IMR-90 (cell line): ENCODE measurements around the gene CORO1C. TPM values are rescaled to one million over a fixed set of nuclear protein-coding genes. Genes with fewer than 3 reads are reported as not detected.

Experiments
- ATAC-seq: fragments of 200-7000 bp; cut with Tn5 transposase; 2 replicates; pipeline ENCODE4 v1.9.1; 2020; ENCODE audit warnings: low read depth, mild to moderate bottlenecking, moderate library complexity
- BruUV-seq: library from RNA; stranded (reverse); fragments of 400-500 nt; replicated peaks from 2 replicates; lab custom pipeline; 2021; lab: Mats Ljungman, UMichigan
- CTCF ChIA-PET: fragments of 300-600 bp; formaldehyde crosslinking; extraction: SDS; loops from one replicate; lab custom pipeline; 2021; ENCODE audit warnings: antibody characterized with exemption; lab: Yijun Ruan, JAX
- POLR2A ChIA-PET: fragments of 300-600 bp; sonication (Branson Sonifier 250); formaldehyde crosslinking; loops from one replicate; lab custom pipeline; 2022; ENCODE audit warnings: antibody characterized with exemption; ENCODE audit not compliant: unreplicated experiment; lab: Charles Lee
- DNase-seq: peaks from one replicate; pipeline ENCODE4 v3.0.0; 2013
- H2AFZ ChIP-seq: replicated peaks from 2 replicates; pipeline ENCODE3; 2013; ENCODE audit warnings: low read length, mild to moderate bottlenecking; ENCODE audit not compliant: poor library complexity
- H2AK5ac ChIP-seq: 2 replicates; pipeline ENCODE4 v1.6.1; 2013; ENCODE audit warnings: low read depth, low read length, inconsistent platforms
- H2AK9ac ChIP-seq: replicated peaks from 2 replicates; pipeline ENCODE3; 2013; ENCODE audit warnings: mild to moderate bottlenecking, low read depth, low read length, moderate library complexity; ENCODE audit not compliant: poor library complexity
- H2BK120ac ChIP-seq: 2 replicates; pipeline ENCODE4 v1.6.1; 2013; ENCODE audit warnings: low read depth, low read length, inconsistent platforms
- H2BK15ac ChIP-seq: 3 replicates; pipeline ENCODE4 v1.6.1; 2013; ENCODE audit warnings: low read depth, low read length, inconsistent platforms
- H2BK20ac ChIP-seq: 2 replicates; pipeline ENCODE4 v1.6.1; 2013; ENCODE audit warnings: low read depth, mild to moderate bottlenecking, inconsistent platforms, low read length, moderate library complexity
- H2BK5ac ChIP-seq: 2 replicates; pipeline ENCODE4 v1.6.1; 2013; ENCODE audit warnings: mild to moderate bottlenecking, low read depth, low read length, inconsistent platforms; ENCODE audit not compliant: poor library complexity, severe bottlenecking
- H3K14ac ChIP-seq: replicated peaks from 2 replicates; pipeline ENCODE4 v1.6.1; 2013; ENCODE audit warnings: low read depth, low read length, inconsistent platforms
- H3K18ac ChIP-seq: 2 replicates; pipeline ENCODE4 v1.6.1; 2013; ENCODE audit warnings: low read depth, low read length, control low read depth
- H3K23ac ChIP-seq: 2 replicates; pipeline ENCODE4 v1.6.1; 2013; ENCODE audit warnings: low read depth, low read length, inconsistent platforms
- H3K27ac ChIP-seq: 2 replicates; pipeline ENCODE4 v1.5.1; 2013; ENCODE audit warnings: mild to moderate bottlenecking, control low read depth, low read length; ENCODE audit not compliant: insufficient read depth
- H3K27me3 ChIP-seq: 2 replicates; pipeline ENCODE4 v1.6.1; 2013; ENCODE audit warnings: low read length; ENCODE audit not compliant: control insufficient read depth, insufficient read depth
- H3K36me3 ChIP-seq: 2 replicates; pipeline ENCODE4 v1.6.1; 2013; ENCODE audit warnings: low read length, mixed read lengths; ENCODE audit not compliant: control insufficient read depth, insufficient read depth
- H3K4ac ChIP-seq: 2 replicates; pipeline ENCODE4 v1.6.1; 2013; ENCODE audit warnings: low read depth, low read length, inconsistent platforms
- H3K4me1 ChIP-seq: 2 replicates; pipeline ENCODE4 v1.6.1; 2013; ENCODE audit warnings: low read length, mixed read lengths; ENCODE audit not compliant: control insufficient read depth, insufficient read depth
- H3K4me2 ChIP-seq: 2 replicates; pipeline ENCODE4 v1.6.1; 2013; ENCODE audit warnings: low read depth, mild to moderate bottlenecking, control low read depth, low read length, moderate library complexity
- H3K4me3 ChIP-seq: 2 replicates; pipeline ENCODE4 v1.5.1; 2013; ENCODE audit warnings: low read depth, mild to moderate bottlenecking, control low read depth, low read length, moderate library complexity; ENCODE audit not compliant: insufficient read depth
- H3K56ac ChIP-seq: 2 replicates; pipeline ENCODE4 v1.6.1; 2013; ENCODE audit warnings: low read length, inconsistent platforms; ENCODE audit not compliant: insufficient read depth; ENCODE audit errors: extremely low read depth
- H3K79me1 ChIP-seq, 2 experiments: 2 replicates each; pipeline ENCODE4 v1.6.1; 2013; ENCODE audit warnings: low read length in 2 of 2, inconsistent platforms in 1 of 2, low read depth in 1 of 2
- H3K9ac ChIP-seq: 2 replicates; pipeline ENCODE4 v1.6.1; 2013; ENCODE audit warnings: low read depth, low read length, control low read depth
- H3K9me1 ChIP-seq: 2 replicates; pipeline ENCODE4 v1.6.1; 2013; ENCODE audit warnings: low read length, inconsistent platforms; ENCODE audit not compliant: insufficient read depth
- H3K9me3 ChIP-seq: 2 replicates; pipeline ENCODE4 v1.6.1; 2013; ENCODE audit warnings: low read length; ENCODE audit not compliant: control insufficient read depth, insufficient read depth
- H4K20me1 ChIP-seq: 2 replicates; pipeline ENCODE4 v1.6.1; 2013; ENCODE audit warnings: low read length, inconsistent platforms; ENCODE audit not compliant: insufficient read depth
- H4K5ac ChIP-seq: 2 replicates; pipeline ENCODE4 v1.6.1; 2013; ENCODE audit warnings: mild to moderate bottlenecking, low read depth, low read length, control low read depth
- H4K8ac ChIP-seq, 2 experiments: 2 replicates each; pipeline ENCODE4 v1.6.1; 2013; ENCODE audit warnings: low read depth in 2 of 2, low read length in 2 of 2, control low read depth in 1 of 2, inconsistent platforms in 1 of 2
- H4K91ac ChIP-seq: 2 replicates; pipeline ENCODE4 v1.6.1; 2013; ENCODE audit warnings: low read depth, low read length, inconsistent platforms; ENCODE audit not compliant: insufficient read depth
- BHLHE40 ChIP-seq: fragments of 150-350 bp; IDR thresholded peaks from 2 replicates; pipeline ENCODE4 v1.6.1; 2016; ENCODE audit warnings: mild to moderate bottlenecking, low read depth, low read length
- CHD1 ChIP-seq: IDR thresholded peaks from 2 replicates; pipeline ENCODE4 v1.6.1; 2012; ENCODE audit warnings: low read depth, low read length, improper control_type of control experiment
- ELK1 ChIP-seq: fragments of 150-350 bp; IDR thresholded peaks from 2 replicates; pipeline ENCODE4 v1.6.1; 2016; ENCODE audit warnings: low read depth, mild to moderate bottlenecking, low read length, moderate library complexity, borderline replicate concordance
- FOS ChIP-seq: fragments of 150-350 bp; IDR thresholded peaks from 2 replicates; pipeline ENCODE4 v1.6.1; 2016; ENCODE audit warnings: low read depth, low read length
- MXI1 ChIP-seq: IDR thresholded peaks from 2 replicates; pipeline ENCODE4 v1.6.1; 2012; ENCODE audit warnings: low read depth, mild to moderate bottlenecking, low read length, moderate library complexity, borderline replicate concordance
- NFE2L2 ChIP-seq: fragments of 150-350 bp; IDR thresholded peaks from 2 replicates; pipeline ENCODE4 v1.6.1; 2016; ENCODE audit warnings: low read depth, mild to moderate bottlenecking, low read length
- POLR2A ChIP-seq: IDR thresholded peaks from 2 replicates; pipeline ENCODE4 v1.6.1; 2012; ENCODE audit warnings: mild to moderate bottlenecking, low read depth, low read length
- RCOR1 ChIP-seq: IDR thresholded peaks from 2 replicates; pipeline ENCODE4 v1.6.1; 2012; ENCODE audit warnings: mild to moderate bottlenecking, low read length, improper control_type of control experiment; ENCODE audit not compliant: insufficient replicate concordance
- USF2 ChIP-seq: fragments of 150-350 bp; IDR thresholded peaks from 2 replicates; pipeline ENCODE4 v1.6.1; 2017; ENCODE audit warnings: mild to moderate bottlenecking, antibody characterized with exemption, low read length, low read depth
- WGBS, 2 experiments: methylation state at CpG; one replicate each; pipeline versions ENCODE4 v1.1.5 to v1.1.7; 2013; ENCODE audit warnings: missing lambda C conversion rate in 2 of 2; ENCODE audit not compliant: insufficient read length in 1 of 2; ENCODE audit errors: extremely low coverage in 2 of 2; 5-methylcytosine and 5-hydroxymethylcytosine counted together
- dilution Hi-C: fragments of 300-500 bp; cut with HindIII; formaldehyde crosslinking; loops from one replicate; pipeline ENCODE4 v1.14.3; 2018; ENCODE audit warnings: low sequenced_read_pairs; ENCODE audit not compliant: unreplicated experiment
- in situ Hi-C: fragments of 300-500 bp; cut with MboI; formaldehyde crosslinking; loops from 3 replicates; pipeline ENCODE4 v1.14.3; 2019; ENCODE audit warnings: low sequenced_read_pairs, inconsistent platforms, mixed read lengths
- intact Hi-C: fragments of 100-400 bp; cut with micrococcal nuclease; formaldehyde crosslinking; loops from 2 replicates; pipeline ENCODE4 v1.10.0; 2022
- polyA plus RNA-seq, 3 experiments: library from polyadenylated mRNA; depleted of rRNA; stranded (reverse); fragments of >200 nt; gene quantifications; 2 replicates each; pipeline ENCODE4 v1.2.3, GENCODE V29; 2012; ENCODE audit warnings: low replicate concordance in 1 of 3
- total RNA-seq: library from RNA; depleted of rRNA; stranded (reverse); fragments of >200 nt; gene quantifications from 2 replicates; pipeline ENCODE4 v1.2.3, GENCODE V29; 2012

Gene CORO1C
- total and polyA plus RNA-seq, 2 of the 4 experiments (the other 2 are of a cell fraction) = 675 to 1,100 TPM

GRCh38 chr12:108657130-108657745 is 74.1 kb downstream of the CORO1C start:
- no peak overlapping the region for H2BK120ac ChIP-seq
- H3K4me1 ChIP-seq = peaks cover 11% of the 10 kb centered on the region
- peaks cover 49% of the 10 kb centered on the region for H4K20me1 ChIP-seq
- H2AK5ac ChIP-seq = no peak overlapping the region
- H2BK20ac ChIP-seq = no peak overlapping the region
- dilution Hi-C loops (no loop called here), intact Hi-C loops (no loop called here), in situ Hi-C loops (no loop called here)
- H2AFZ ChIP-seq = no peak overlapping the region
- no peak overlapping the region for H4K8ac ChIP-seq
- no peak overlapping the region for H3K4me2 ChIP-seq
- no peaks in the 10 kb centered on the region for H3K9me3 ChIP-seq
- H3K27ac ChIP-seq = peak overlapping the region; percentile 7; the same call in 1 of the 2 replicates
- ATAC-seq (no peak), DNase-seq (no peak)
- H3K36me3 ChIP-seq = peaks cover 43% of the 10 kb centered on the region
- no peak overlapping the region for H2BK15ac ChIP-seq
- H3K9ac ChIP-seq = no peak overlapping the region
- 100% methylated on average over 1 of the region's 10 CpGs; no CpG with 5 or more reads in 1 of the 2 experiments for WGBS, 2 experiments
- BruUV-seq = no TSS peak
- CTCF ChIA-PET = no interaction called here
- H3K14ac ChIP-seq = no peak overlapping the region
- H4K91ac ChIP-seq = no peak overlapping the region
- H3K4ac ChIP-seq = no peak overlapping the region
- H4K5ac ChIP-seq = no peak overlapping the region
- peaks cover 22% of the 10 kb centered on the region for H3K9me1 ChIP-seq
- H3K27me3 ChIP-seq = no peaks in the 10 kb centered on the region
- H2AK9ac ChIP-seq = no peak overlapping the region
- H3K79me1 ChIP-seq = peaks cover 33 to 56% of the 10 kb centered on the region in 2 experiments
- H3K4me3 ChIP-seq = no peak overlapping the region
- POLR2A ChIA-PET = no interaction called here
- H3K18ac ChIP-seq = no peak overlapping the region
- TF ChIP-seq POLR2A = no peak
- no peak for TF ChIP-seq BHLHE40
- TF ChIP-seq ELK1 = no peak
- TF ChIP-seq MXI1 = no peak
- no peak for TF ChIP-seq FOS
- no peak for TF ChIP-seq RCOR1
- TF ChIP-seq NFE2L2 = no peak
- no peak for TF ChIP-seq CHD1
- TF ChIP-seq USF2 = no peak
- no peak overlapping the region for H3K56ac ChIP-seq
- peak overlapping the region; percentile 2 for H2BK5ac ChIP-seq
- no peak overlapping the region for H3K23ac ChIP-seq
